ENCODE data around the gene SNTN. TPM values are rescaled to one million over a fixed set of nuclear protein-coding genes. Genes with fewer than 3 reads are reported as not detected.

SNTN gene
- total and polyA plus RNA-seq, 9 of the 15 experiments (the other 6 are each of a cell fraction or from before 2014, with no cell fraction given) = not detected

DNA sequence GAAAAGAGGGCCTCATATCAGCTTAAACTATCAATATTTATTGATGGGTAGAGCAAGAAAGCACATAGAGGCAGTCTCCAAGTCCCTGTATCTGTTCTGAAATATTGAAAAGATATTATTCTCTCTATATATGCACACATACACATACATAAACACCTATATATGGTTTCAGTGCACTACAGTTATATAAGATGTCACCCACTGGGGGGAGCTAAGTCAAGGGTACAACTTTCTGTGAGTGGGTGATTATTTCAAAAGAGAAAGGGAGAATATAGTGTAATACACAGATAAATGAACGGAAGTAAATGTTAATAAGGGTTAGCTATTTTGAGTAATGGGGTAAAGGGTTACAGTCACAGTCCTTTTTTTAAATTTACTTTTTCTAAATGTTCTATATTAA lies 8.8 kb downstream of the SNTN start:
- Histone ChIP-seq H3K4me1 (replicated peaks in 1 of 2; ENCODE audit: control insufficient read depth in 2 of 2, insufficient read depth in 2 of 2, low read length in 2 of 2) (no peaks in the 10 kb centered on the region), H4K20me1 (replicated peaks; ENCODE audit: control insufficient read depth, insufficient read depth, low read length) (no peaks in the 10 kb centered on the region), H3K9me3 (replicated peaks; ENCODE audit: control insufficient read depth, insufficient read depth, low read depth, low read length) (no peaks in the 10 kb centered on the region), H2AFZ (ENCODE audit: low read depth, low read length) (no peak overlapping the region), H3K4me3 (no peak overlapping the region), H3K9ac (ENCODE audit: insufficient read depth in 1 of 2, low read depth in 2 of 2, low read length in 2 of 2) (no peak overlapping the region), H3K4me2 (ENCODE audit: insufficient read depth, low read length) (no peak overlapping the region), H3K36me3 (ENCODE audit: control insufficient read depth, insufficient read depth, low read length) (no peaks in the 10 kb centered on the region), H3K9me1 (ENCODE audit: control insufficient read depth, insufficient read depth, low read length) (no peaks in the 10 kb centered on the region), H3K27ac (ENCODE audit: extremely low read depth, low read depth, low read length) (no peak overlapping the region), H3K27me3 (ENCODE audit: control insufficient read depth in 2 of 2, insufficient read depth in 2 of 2, low read length in 2 of 2) (no peaks in the 10 kb centered on the region), H3K79me2 (ENCODE audit: control insufficient read depth, insufficient read depth, low read length) (no peaks in the 10 kb centered on the region)
- FAIRE-seq = no peak
- ATAC-seq = 0 out of 3 replicates have a peak, but pooled peaks have one; percentile 32
- WGBS (ENCODE audit: insufficient coverage, low coverage, missing lambda C conversion rate) = 0% methylated on average over 1 of the region's 1 CpG
- CTCF ChIA-PET (ENCODE audit: low intra/inter-chr PET ratio) = interaction anchor here (1.7 kb wide), 1 partner anchor 157 kb away, joined by 6 read pairs; the partner anchor contains the start of gene C3orf49
- no TSS peak for BruUV-seq (replicated peaks)
- intact Hi-C loops (cut with micrococcal nuclease) (loop anchor here (2.0 to 10.0 kb wide), 2 partner anchors 156 to 306 kb away; no protein-coding TSS in a partner anchor), in situ Hi-C loops (cut with MboI) (no loop called here)
- POLR2A ChIA-PET = interaction anchor here (0.6 kb wide), 1 partner anchor 63 kb away, joined by 3 read pairs; no protein-coding TSS in a partner anchor
- no peak for TF ChIP-seq NUFIP1 (IDR thresholded peaks at IDR 0.05; ENCODE audit: partially characterized antibody)
- TF ChIP-seq MEF2D (tag; conservative IDR thresholded peaks at IDR 0.05; ENCODE audit: low read depth) = no peak
- peak in 2 of 4 experiments; percentile 2 to 3 for DNase-seq (ENCODE audit: extremely low read depth in 1 of 4, low spot score in 3 of 4)

DNA sequence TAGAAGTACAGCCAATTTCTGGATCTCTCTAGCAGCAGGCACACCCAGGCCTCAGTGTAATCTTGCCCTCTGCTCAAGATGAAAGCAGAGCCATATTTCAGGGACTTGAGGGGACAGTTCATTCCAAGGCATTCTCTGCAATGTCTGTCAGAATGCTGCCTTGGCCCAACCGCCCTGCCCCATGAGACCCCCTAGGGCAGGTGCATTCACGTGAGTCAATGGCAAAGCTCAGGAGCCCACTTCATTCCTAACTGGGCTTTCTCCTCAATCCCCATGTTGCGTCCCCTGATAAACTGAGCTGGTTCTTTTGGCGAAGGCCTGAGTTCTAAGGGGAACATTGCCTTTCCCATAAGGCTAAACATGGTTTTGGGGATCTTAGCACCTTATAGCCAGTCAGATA lies 9.5 kb downstream of the SNTN start:
- no peak for FAIRE-seq
- CTCF ChIA-PET (ENCODE audit: low intra/inter-chr PET ratio) = interaction anchor here (1.4 kb wide), 1 partner anchor 313 kb away, joined by 3 read pairs; no protein-coding TSS in a partner anchor
- Histone ChIP-seq H4K20me1 (replicated peaks; ENCODE audit: control insufficient read depth, insufficient read depth, low read length) (no peaks in the 10 kb centered on the region), H2AFZ (ENCODE audit: low read depth, low read length) (no peak overlapping the region), H3K9me3 (replicated peaks; ENCODE audit: control insufficient read depth, insufficient read depth, low read depth, low read length) (no peaks in the 10 kb centered on the region), H3K4me3 (no peak overlapping the region), H3K36me3 (ENCODE audit: control insufficient read depth, insufficient read depth, low read length) (no peaks in the 10 kb centered on the region), H3K27me3 (ENCODE audit: control insufficient read depth in 2 of 2, insufficient read depth in 2 of 2, low read length in 2 of 2) (no peaks in the 10 kb centered on the region), H3K27ac (ENCODE audit: extremely low read depth, low read depth, low read length) (no peak overlapping the region), H3K9me1 (ENCODE audit: control insufficient read depth, insufficient read depth, low read length) (no peaks in the 10 kb centered on the region), H3K9ac (ENCODE audit: insufficient read depth in 1 of 2, low read depth in 2 of 2, low read length in 2 of 2) (no peak overlapping the region), H3K4me1 (replicated peaks in 1 of 2; ENCODE audit: control insufficient read depth in 2 of 2, insufficient read depth in 2 of 2, low read length in 2 of 2) (no peaks in the 10 kb centered on the region), H3K79me2 (ENCODE audit: control insufficient read depth, insufficient read depth, low read length) (no peaks in the 10 kb centered on the region), H3K4me2 (ENCODE audit: insufficient read depth, low read length) (no peak overlapping the region)
- DNase-seq (ENCODE audit: extremely low read depth in 1 of 4, low spot score in 3 of 4) = no peak
- in situ Hi-C loops (cut with MboI) (no loop called here), intact Hi-C loops (cut with micrococcal nuclease) (loop anchor here (10.0 kb wide), 1 partner anchor 307 kb away; no protein-coding TSS in a partner anchor)
- 0% methylated on average over 4 of the region's 4 CpGs for WGBS (ENCODE audit: insufficient coverage, low coverage, missing lambda C conversion rate)
- no peak for ATAC-seq
- no TSS peak for BruUV-seq (replicated peaks)
- POLR2A ChIA-PET = no interaction called here
- TF ChIP-seq, protein P1, sequence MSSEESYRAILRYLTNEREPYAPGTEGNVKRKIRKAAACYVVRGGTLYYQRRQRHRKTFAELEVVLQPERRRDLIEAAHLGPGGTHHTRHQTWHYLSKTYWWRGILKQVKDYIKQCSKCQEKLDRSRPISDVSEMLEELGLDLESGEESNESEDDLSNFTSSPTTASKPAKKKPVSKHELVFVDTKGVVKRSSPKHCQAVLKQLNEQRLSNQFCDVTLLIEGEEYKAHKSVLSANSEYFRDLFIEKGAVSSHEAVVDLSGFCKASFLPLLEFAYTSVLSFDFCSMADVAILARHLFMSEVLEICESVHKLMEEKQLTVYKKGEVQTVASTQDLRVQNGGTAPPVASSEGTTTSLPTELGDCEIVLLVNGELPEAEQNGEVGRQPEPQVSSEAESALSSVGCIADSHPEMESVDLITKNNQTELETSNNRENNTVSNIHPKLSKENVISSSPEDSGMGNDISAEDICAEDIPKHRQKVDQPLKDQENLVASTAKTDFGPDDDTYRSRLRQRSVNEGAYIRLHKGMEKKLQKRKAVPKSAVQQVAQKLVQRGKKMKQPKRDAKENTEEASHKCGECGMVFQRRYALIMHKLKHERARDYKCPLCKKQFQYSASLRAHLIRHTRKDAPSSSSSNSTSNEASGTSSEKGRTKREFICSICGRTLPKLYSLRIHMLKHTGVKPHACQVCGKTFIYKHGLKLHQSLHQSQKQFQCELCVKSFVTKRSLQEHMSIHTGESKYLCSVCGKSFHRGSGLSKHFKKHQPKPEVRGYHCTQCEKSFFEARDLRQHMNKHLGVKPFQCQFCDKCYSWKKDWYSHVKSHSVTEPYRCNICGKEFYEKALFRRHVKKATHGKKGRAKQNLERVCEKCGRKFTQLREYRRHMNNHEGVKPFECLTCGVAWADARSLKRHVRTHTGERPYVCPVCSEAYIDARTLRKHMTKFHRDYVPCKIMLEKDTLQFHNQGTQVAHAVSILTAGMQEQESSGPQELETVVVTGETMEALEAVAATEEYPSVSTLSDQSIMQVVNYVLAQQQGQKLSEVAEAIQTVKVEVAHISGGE (CRISPR knock-in tag; IDR thresholded peaks at IDR 0.05) = 0 out of 6 replicates have a peak, but pooled peaks of 1 of the 3 experiments have one; percentile 38
- TF ChIP-seq RBBP5 (IDR thresholded peaks at IDR 0.05; ENCODE audit: borderline replicate concordance, insufficient read depth, low read length, poor library complexity, severe bottlenecking) = no peak

Measured in K562 (cell line).